Activated T-cell treated with anti-CD3 and anti-CD28 coated beads, Interleukin-2, amount 50 U/mL, for 4 hours (primary cell): ENCODE data around the gene SPTLC1. TPM values are rescaled to one million over a fixed set of nuclear protein-coding genes. Genes with fewer than 3 reads are reported as not detected.
"Not testable (repeated sequence)": the region's sequence is repeated elsewhere in the genome, so short reads cannot be mapped to it uniquely, and the experiment has no call there.

Source experiments
- ATAC-seq, 2 donors: fragments of 200-7000 bp; cut with Tn5 transposase; one replicate each; pipeline ENCODE4 v1.10.0; 2021
- DNase-seq: peaks from one replicate; pipeline ENCODE4 v3.0.0-alpha.2; 2020
- H3K27me3 Mint-ChIP-seq: one replicate; pipeline ENCODE4 v1.8.0; 2021; ENCODE audit warnings: low read depth, mixed read lengths
- H3K36me3 Mint-ChIP-seq: one replicate; pipeline ENCODE4 v1.8.0; 2022; ENCODE audit warnings: mixed read lengths; ENCODE audit not compliant: insufficient read depth
- H3K4me1 Mint-ChIP-seq: one replicate; pipeline ENCODE4 v1.8.0; 2021; ENCODE audit warnings: low read depth, mixed read lengths
- H3K4me3 Mint-ChIP-seq: one replicate; pipeline ENCODE4 v1.8.0; 2021; ENCODE audit warnings: mild to moderate bottlenecking, moderate library complexity, mixed read lengths
- H3K9me3 Mint-ChIP-seq: one replicate; pipeline ENCODE4 v1.8.0; 2021; ENCODE audit warnings: mixed read lengths
- total RNA-seq, 3 donors: library from RNA; stranded (reverse); gene quantifications; one replicate each; pipeline ENCODE4 v1.2.1, GENCODE V29; 2021

SPTLC1 gene
- total RNA-seq, 3 donors from 2014 or later, result 50.5 to 63.1 (median 54.3) TPM

- not testable (repeated sequence) for DNase-seq, H3K9me3 Mint-ChIP-seq, ATAC-seq, H3K4me3 Mint-ChIP-seq, H3K36me3 Mint-ChIP-seq
- Mint-ChIP-seq H3K4me1 (peaks cover 11% of the 10 kb centered on the region), H3K27me3 (peaks cover 26% of the 10 kb centered on the region)
These were observed 17.7 kb upstream of the SPTLC1 start for GRCh38 chr9:92132913-92133312.

- H3K4me3 Mint-ChIP-seq, result no peak overlapping the region
- no peaks in the 10 kb centered on the region for H3K36me3 Mint-ChIP-seq
- peaks cover 6% of the 10 kb centered on the region for H3K9me3 Mint-ChIP-seq
These were observed 17.3 kb upstream of the SPTLC1 start for GRCh38 chr9:92132501-92132900.

GRCh38 chr9:92122800-92123199 lies 7.6 kb upstream of the SPTLC1 start:
- ATAC-seq, result no peak
- H3K4me3 Mint-ChIP-seq, result no peak overlapping the region
- DNase-seq, result no peak
- no peaks in the 10 kb centered on the region for H3K36me3 Mint-ChIP-seq
- no peaks in the 10 kb centered on the region for H3K9me3 Mint-ChIP-seq
- peaks cover 2% of the 10 kb centered on the region for H3K27me3 Mint-ChIP-seq
- no peaks in the 10 kb centered on the region for H3K4me1 Mint-ChIP-seq

More at GRCh38 chr9:92132501-92132900, 17.3 kb upstream of the SPTLC1 start:
- Mint-ChIP-seq H3K4me1 (peaks cover 11% of the 10 kb centered on the region), H3K27me3 (peaks cover 26% of the 10 kb centered on the region)
- DNase-seq (no peak), ATAC-seq (no peak)

- Mint-ChIP-seq H3K36me3 (no peaks in the 10 kb centered on the region), H3K4me1 (no peaks in the 10 kb centered on the region), H3K9me3 (no peaks in the 10 kb centered on the region), H3K4me3 (no peak overlapping the region), H3K27me3 (peaks cover 2% of the 10 kb centered on the region)
- DNase-seq (no peak), ATAC-seq (no peak)
These were observed 6.8 kb upstream of the SPTLC1 start for GRCh38 chr9:92122061-92122460.

GRCh38 chr9:92121265-92121664 lies 6.1 kb upstream of the SPTLC1 start:
- Mint-ChIP-seq H3K27me3 (peaks cover 2% of the 10 kb centered on the region), H3K4me1 (peaks cover under 1% of the 10 kb centered on the region), H3K9me3 (no peaks in the 10 kb centered on the region), H3K36me3 (no peaks in the 10 kb centered on the region), H3K4me3 (no peak overlapping the region)
- ATAC-seq, result no peak
- no peak for DNase-seq

GRCh38 chr9:92120138-92120537 lies 4.9 kb upstream of the SPTLC1 start:
- ATAC-seq (no peak), DNase-seq (no peak)
- H3K27me3 Mint-ChIP-seq, result peaks cover 2% of the 10 kb centered on the region
- H3K4me1 Mint-ChIP-seq, result peaks cover 4% of the 10 kb centered on the region
- H3K9me3 Mint-ChIP-seq, result no peaks in the 10 kb centered on the region
- no peaks in the 10 kb centered on the region for H3K36me3 Mint-ChIP-seq
- H3K4me3 Mint-ChIP-seq, result no peak overlapping the region

- Mint-ChIP-seq H3K4me3 (no peak overlapping the region), H3K4me1 (peaks cover 6% of the 10 kb centered on the region), H3K9me3 (no peaks in the 10 kb centered on the region), H3K27me3 (peaks cover 2% of the 10 kb centered on the region), H3K36me3 (no peaks in the 10 kb centered on the region)
- ATAC-seq (no peak), DNase-seq (no peak)
These were observed 4.4 kb upstream of the SPTLC1 start for GRCh38 chr9:92119586-92119985.

- no peaks in the 10 kb centered on the region for H3K27me3 Mint-ChIP-seq
- ATAC-seq, result no peak
- H3K36me3 Mint-ChIP-seq, result peaks cover 37% of the 10 kb centered on the region
- H3K9me3 Mint-ChIP-seq, result no peaks in the 10 kb centered on the region
- peaks cover 18% of the 10 kb centered on the region for H3K4me1 Mint-ChIP-seq
- no peak for DNase-seq
- no peak overlapping the region for H3K4me3 Mint-ChIP-seq
These were observed 7.1 kb downstream of the SPTLC1 start for GRCh38 chr9:92108122-92108521.

GRCh38 chr9:92105446-92106225 lies 9.6 kb downstream of the SPTLC1 start:
- not testable (repeated sequence) for DNase-seq, H3K4me1 Mint-ChIP-seq, ATAC-seq, H3K27me3 Mint-ChIP-seq, H3K4me3 Mint-ChIP-seq, H3K9me3 Mint-ChIP-seq
- H3K36me3 Mint-ChIP-seq, result peaks cover 31% of the 10 kb centered on the region

- peaks cover 34% of the 10 kb centered on the region for H3K36me3 Mint-ChIP-seq
- ATAC-seq, H3K4me3 Mint-ChIP-seq, H3K27me3 Mint-ChIP-seq, DNase-seq, H3K4me1 Mint-ChIP-seq, H3K9me3 Mint-ChIP-seq: not testable (repeated sequence)
These were observed 11.6 kb downstream of the SPTLC1 start for GRCh38 chr9:92103601-92104000.

GRCh38 chr9:92100237-92100911 lies 14.8 kb downstream of the SPTLC1 start:
- Mint-ChIP-seq H3K36me3 (peaks cover 37% of the 10 kb centered on the region), H3K9me3 (peaks cover 3% of the 10 kb centered on the region), H3K4me3 (no peak overlapping the region), H3K4me1 (peaks cover 21% of the 10 kb centered on the region), H3K27me3 (no peaks in the 10 kb centered on the region)
- ATAC-seq (no peak), DNase-seq (no peak)

GRCh38 chr9:92098638-92099037 lies 16.6 kb downstream of the SPTLC1 start:
- Mint-ChIP-seq H3K4me1 (peaks cover 37% of the 10 kb centered on the region), H3K4me3 (no peak overlapping the region), H3K27me3 (no peaks in the 10 kb centered on the region), H3K9me3 (peaks cover 3% of the 10 kb centered on the region), H3K36me3 (peaks cover 36% of the 10 kb centered on the region)
- no peak for DNase-seq
- no peak for ATAC-seq

- peaks cover 3% of the 10 kb centered on the region for H3K9me3 Mint-ChIP-seq
- H3K4me1 Mint-ChIP-seq, result peaks cover 37% of the 10 kb centered on the region
- ATAC-seq (peak in 1 of 2 donors; percentile 63), DNase-seq (peak; percentile 66)
- no peaks in the 10 kb centered on the region for H3K27me3 Mint-ChIP-seq
- H3K4me3 Mint-ChIP-seq, result no peak overlapping the region
- H3K36me3 Mint-ChIP-seq, result peaks cover 32% of the 10 kb centered on the region
These were observed 17.2 kb downstream of the SPTLC1 start for GRCh38 chr9:92097997-92098482.

GRCh38 chr9:92095236-92095635 lies 20.0 kb downstream of the SPTLC1 start:
- H3K9me3 Mint-ChIP-seq, result peaks cover 3% of the 10 kb centered on the region
- H3K4me3 Mint-ChIP-seq, result no peak overlapping the region
- no peak for ATAC-seq
- peaks cover 20% of the 10 kb centered on the region for H3K36me3 Mint-ChIP-seq
- DNase-seq, result no peak
- H3K27me3 Mint-ChIP-seq, result no peaks in the 10 kb centered on the region
- peaks cover 35% of the 10 kb centered on the region for H3K4me1 Mint-ChIP-seq

GRCh38 chr9:92094655-92095054 lies 20.6 kb downstream of the SPTLC1 start:
- ATAC-seq (peak; percentile 87 to 91), DNase-seq (peak; percentile 18)
- peaks cover 3% of the 10 kb centered on the region for H3K9me3 Mint-ChIP-seq
- no peak overlapping the region for H3K4me3 Mint-ChIP-seq
- peaks cover 23% of the 10 kb centered on the region for H3K36me3 Mint-ChIP-seq
- H3K27me3 Mint-ChIP-seq, result no peaks in the 10 kb centered on the region
- peaks cover 37% of the 10 kb centered on the region for H3K4me1 Mint-ChIP-seq
